Measurements from ENCODE around the gene TLR8. TPM values are rescaled to one million over a fixed set of nuclear protein-coding genes. Genes with fewer than 3 reads are reported as not detected.
"Not testable (repeated sequence)": the region's sequence is repeated elsewhere in the genome, so short reads cannot be mapped to it uniquely, and the experiment has no call there.

Gene TLR8
- total RNA-seq, 4 donors from 2014 or later, result 0.47 to 6.7 (median 1.7) TPM

- not testable (repeated sequence) for H3K4me1 ChIP-seq, H3K27me3 ChIP-seq, H3K9me3 ChIP-seq, H3K36me3 ChIP-seq, H3K4me3 ChIP-seq, H3K27ac ChIP-seq, ATAC-seq
- 77 to 87% methylated on average over 2 to 4 of the region's 4 CpGs for WGBS, 2 donors (ENCODE audit: low coverage in 1 of 2)
Measured at GRCh38 chrX:12944452-12944851, 38.0 kb downstream of the TLR8 start.

GRCh38 chrX:12945494-12945893, 39.1 kb downstream of the TLR8 start:
- Histone ChIP-seq H3K36me3 (no peaks in the 10 kb centered on the region), H3K27ac (no peak overlapping the region), H3K9me3 (no peaks in the 10 kb centered on the region), H3K27me3 (no peaks in the 10 kb centered on the region), H3K4me3 (no peak overlapping the region), H3K4me1 (peaks cover 0 to 18% (median 0%) of the 10 kb centered on the region in 3 donors)
- ATAC-seq, result no peak
- 77 to 87% methylated on average over 3 to 4 of the region's 4 CpGs for WGBS, 2 donors (ENCODE audit: low coverage in 1 of 2)
- TF ChIP-seq EP300 (IDR thresholded peaks at IDR 0.05), result no peak
- TF ChIP-seq POLR2A (IDR thresholded peaks at IDR 0.05), result no peak
- no peak for TF ChIP-seq CTCF (IDR thresholded peaks at IDR 0.05)
- no peak for TF ChIP-seq POLR2AphosphoS5 (IDR thresholded peaks at IDR 0.05)

GRCh38 chrX:12946406-12946805, 40.0 kb downstream of the TLR8 start:
- TF ChIP-seq POLR2A (IDR thresholded peaks at IDR 0.05), result no peak
- no peak for TF ChIP-seq EP300 (IDR thresholded peaks at IDR 0.05)
- TF ChIP-seq POLR2AphosphoS5 (IDR thresholded peaks at IDR 0.05), result no peak
- TF ChIP-seq CTCF (IDR thresholded peaks at IDR 0.05), result no peak
- Histone ChIP-seq H3K4me1 (peaks cover 0 to 23% (median 0%) of the 10 kb centered on the region in 3 donors), H3K9me3 (no peaks in the 10 kb centered on the region), H3K4me3 (no peak overlapping the region), H3K27ac (no peak overlapping the region), H3K36me3 (no peaks in the 10 kb centered on the region), H3K27me3 (no peaks in the 10 kb centered on the region)
- WGBS, 2 donors (ENCODE audit: low coverage in 1 of 2), result 37 to 80% methylated on average over 2 to 4 of the region's 4 CpGs
- no peak for ATAC-seq

GRCh38 chrX:12946838-12947544, 40.6 kb downstream of the TLR8 start:
- WGBS, 2 donors (ENCODE audit: low coverage in 1 of 2), result 17% methylated on average over 1 of the region's 5 CpGs; no CpG with 5 or more reads in 1 of the 2 donors

GRCh38 chrX:12947545-12948235, 41.3 kb downstream of the TLR8 start:
- Histone ChIP-seq H3K4me1 (peaks cover 0 to 23% (median 0%) of the 10 kb centered on the region in 3 donors), H3K9me3 (no peaks in the 10 kb centered on the region), H3K36me3 (no peaks in the 10 kb centered on the region), H3K27me3 (no peaks in the 10 kb centered on the region), H3K4me3 (no peak overlapping the region), H3K27ac (peak overlapping the region in 1 of 4 donors; percentile 6)
- WGBS, 2 donors (ENCODE audit: low coverage in 1 of 2), result 67 to 100% methylated on average over 1 of the region's 5 CpGs
- no peak for ATAC-seq
- TF ChIP-seq CTCF (IDR thresholded peaks at IDR 0.05) (no peak), POLR2AphosphoS5 (IDR thresholded peaks at IDR 0.05) (no peak), POLR2A (IDR thresholded peaks at IDR 0.05) (no peak), EP300 (IDR thresholded peaks at IDR 0.05) (no peak)

More at GRCh38 chrX:12946838-12947544, 40.6 kb downstream of the TLR8 start:
- Histone ChIP-seq H3K4me3 (no peak overlapping the region), H3K27ac (peak overlapping the region in 2 of 4 donors; percentile 6 to 24), H3K36me3 (no peaks in the 10 kb centered on the region), H3K27me3 (no peaks in the 10 kb centered on the region), H3K9me3 (no peaks in the 10 kb centered on the region), H3K4me1 (peaks cover 0 to 23% (median 0%) of the 10 kb centered on the region in 3 donors)
- ATAC-seq, result peak; percentile 63
- TF ChIP-seq CTCF (IDR thresholded peaks at IDR 0.05) (peak; percentile 54 to 80 (median 80)), POLR2AphosphoS5 (IDR thresholded peaks at IDR 0.05) (no peak)

Data from gastroesophageal sphincter (tissue), 4 donors.